ENCODE measurements around the gene CXorf65.

The CXorf65 gene

DNA sequence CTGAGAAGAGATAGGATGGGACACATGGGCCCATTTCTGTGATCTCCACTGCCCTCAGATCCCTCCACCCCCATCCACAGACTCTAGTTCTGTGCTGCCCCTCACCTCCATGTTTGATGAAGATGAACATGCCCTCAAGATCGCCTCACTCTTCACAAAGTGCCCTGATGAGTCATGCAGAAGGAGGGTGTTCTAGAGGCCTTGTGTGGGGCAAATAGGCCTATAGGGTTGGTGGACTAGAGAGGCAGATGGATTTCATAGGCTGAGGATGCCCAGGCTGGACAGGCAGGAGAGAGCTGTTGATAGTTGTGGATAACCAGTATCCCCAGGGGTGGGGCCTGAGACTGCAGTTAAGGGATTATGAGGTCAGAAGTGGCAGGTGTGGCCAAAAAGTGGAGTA, at the start of gene CXorf65:
Gene CXorf65 (minus strand): TSS at position 314 of the 400 bp plus-strand sequence. CDS start 184 bp downstream, at position 130.
- DNase-seq (ENCODE audit: low read depth, low spot score) = peak; percentile 34

DNA sequence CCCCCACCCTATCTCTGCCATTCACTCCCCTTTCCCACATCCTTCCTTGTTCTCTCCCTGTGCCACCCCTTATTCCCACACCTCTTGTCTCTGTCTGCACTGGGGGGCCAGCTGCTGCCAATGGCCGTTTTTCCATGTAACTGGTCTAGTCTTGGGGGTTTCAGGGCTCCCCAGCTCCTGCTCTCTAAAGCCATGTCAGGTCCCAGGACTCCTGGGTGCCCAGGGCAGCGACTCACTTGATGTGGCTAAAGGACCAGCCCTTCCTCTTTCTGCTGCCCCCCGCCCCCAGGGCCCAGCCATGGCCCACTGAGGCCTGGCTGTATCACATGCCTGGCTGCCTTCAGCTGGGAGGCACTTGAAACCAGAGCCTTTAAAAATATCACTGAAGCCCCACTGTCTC, 48.1 kb upstream of the CXorf65 start:
- no peak for DNase-seq (ENCODE audit: low read depth, low spot score)

DNA sequence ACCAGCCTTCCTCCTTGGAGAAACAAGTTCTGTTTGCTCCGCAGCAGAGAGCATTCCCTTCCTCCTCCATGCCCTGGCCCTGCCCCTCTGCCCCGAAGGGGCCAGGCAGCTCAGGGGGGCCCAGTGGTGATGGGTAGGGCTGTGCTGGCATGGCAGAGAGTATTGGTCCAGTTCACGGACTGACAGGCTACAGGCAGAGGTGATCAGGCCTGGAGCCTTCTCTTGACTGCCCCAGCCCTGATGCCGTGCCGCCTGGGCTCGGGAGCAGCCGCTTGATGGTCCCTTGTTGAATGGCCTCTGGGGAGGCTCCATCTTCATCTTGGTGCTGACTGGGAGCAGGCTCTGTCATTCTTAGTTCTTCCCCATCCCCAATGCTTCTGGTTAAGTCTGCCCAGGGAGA, 47.7 kb upstream of the CXorf65 start:
- no peak for DNase-seq (ENCODE audit: low read depth, low spot score)

DNA sequence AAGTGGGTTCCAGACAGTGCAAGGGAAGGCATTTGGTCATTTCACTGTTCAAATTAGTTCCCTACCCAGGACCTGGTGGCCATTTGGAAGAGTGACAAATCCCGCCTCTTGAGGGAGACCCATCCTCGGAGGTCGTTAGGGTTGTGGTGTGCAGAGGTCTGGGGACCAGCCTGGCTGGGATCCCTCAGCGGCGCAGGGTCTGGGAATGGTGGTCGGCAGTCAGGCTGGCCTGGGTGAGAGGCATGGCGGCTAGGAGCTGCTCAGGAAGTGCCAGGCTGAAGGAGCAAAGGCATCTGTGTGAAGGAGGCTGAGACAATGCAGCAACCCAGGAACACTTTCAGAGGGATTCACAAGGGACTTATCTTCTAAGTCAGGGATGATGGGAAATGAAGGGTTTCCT, 44.8 kb upstream of the CXorf65 start:
- DNase-seq (ENCODE audit: low read depth, low spot score) = no peak

DNA sequence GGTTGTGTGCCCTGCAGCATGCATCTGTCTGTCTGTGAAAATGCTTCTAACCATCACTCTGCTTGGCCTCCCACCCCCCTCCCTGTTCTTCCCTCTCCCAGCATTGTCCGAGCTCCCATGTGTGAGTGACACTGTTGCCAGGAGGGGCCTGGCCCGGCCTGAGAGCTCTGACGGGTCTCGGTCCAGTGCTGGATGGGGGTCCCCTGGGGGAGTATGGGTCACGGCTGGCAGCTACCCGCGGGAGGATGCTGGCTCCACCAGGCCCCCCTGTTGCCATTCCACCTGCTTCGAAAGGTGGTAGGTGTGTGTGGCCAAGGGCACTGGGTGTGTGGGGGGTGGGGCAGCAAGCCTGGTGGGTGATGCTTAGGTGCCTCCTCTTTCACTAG, 41.7 kb upstream of the CXorf65 start:
- DNase-seq (ENCODE audit: low read depth, low spot score) = no peak

DNA sequence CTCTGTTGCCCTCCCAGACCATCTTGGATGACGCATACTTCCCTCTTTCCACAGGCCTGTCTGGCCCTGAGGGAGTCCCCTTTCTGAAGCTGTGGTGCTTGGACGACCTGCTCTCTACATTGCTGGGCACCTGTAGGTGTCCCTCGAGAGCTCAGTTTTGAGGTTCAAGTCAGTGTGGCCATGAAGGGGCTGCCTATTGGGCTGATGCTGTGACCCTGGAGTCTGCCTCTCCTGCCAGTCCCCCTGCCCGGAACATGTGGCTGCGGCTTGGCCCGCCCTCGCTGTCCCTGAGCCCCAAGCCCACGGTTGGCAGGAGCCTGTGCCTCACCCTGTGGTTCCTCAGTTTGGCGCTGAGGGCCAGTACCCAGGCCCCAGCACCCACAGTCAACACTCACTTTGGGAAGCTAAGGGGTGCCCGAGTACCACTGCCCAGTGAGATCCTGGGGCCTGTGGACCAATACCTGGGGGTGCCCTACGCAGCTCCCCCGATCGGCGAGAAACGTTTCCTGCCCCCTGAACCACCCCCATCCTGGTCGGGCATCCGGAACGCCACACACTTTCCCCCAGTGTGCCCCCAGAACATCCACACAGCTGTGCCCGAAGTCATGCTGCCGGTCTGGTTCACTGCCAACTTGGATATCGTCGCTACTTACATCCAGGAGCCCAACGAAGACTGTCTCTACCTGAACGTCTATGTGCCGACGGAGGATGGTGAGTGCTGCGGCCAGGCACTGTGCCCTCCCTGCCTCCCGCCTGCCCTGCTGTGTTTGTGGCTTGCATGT, 41.1 kb upstream of the CXorf65 start:
- DNase-seq (ENCODE audit: low read depth, low spot score) = no peak

DNA sequence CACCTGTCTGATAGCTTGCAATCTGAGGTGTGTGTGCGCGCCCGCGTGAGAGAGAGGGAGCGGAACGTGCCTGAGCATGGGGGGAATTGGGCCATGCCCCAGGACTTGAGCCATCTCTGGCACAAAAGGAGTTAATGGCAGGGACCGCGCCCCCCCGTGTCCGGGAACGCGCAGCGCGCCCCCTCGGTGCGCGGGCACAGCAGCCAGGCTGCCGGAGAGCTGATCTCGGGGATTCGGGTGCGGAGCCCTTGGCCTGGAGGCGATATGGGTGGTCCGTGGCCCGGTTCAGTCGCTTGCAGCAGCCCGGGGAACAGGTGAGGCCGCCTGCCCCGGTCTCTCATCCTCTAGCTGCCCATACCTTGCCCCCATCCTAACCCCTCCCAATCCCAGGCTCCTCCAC, 38.1 kb upstream of the CXorf65 start, which contains the start of gene NLGN3:
Gene NLGN3 (plus strand): TSS at position 191 of the 400 bp plus-strand sequence. CDS start 2,909 bp downstream, outside the sequence.
- DNase-seq (ENCODE audit: low read depth, low spot score) = peak; percentile 54

DNA sequence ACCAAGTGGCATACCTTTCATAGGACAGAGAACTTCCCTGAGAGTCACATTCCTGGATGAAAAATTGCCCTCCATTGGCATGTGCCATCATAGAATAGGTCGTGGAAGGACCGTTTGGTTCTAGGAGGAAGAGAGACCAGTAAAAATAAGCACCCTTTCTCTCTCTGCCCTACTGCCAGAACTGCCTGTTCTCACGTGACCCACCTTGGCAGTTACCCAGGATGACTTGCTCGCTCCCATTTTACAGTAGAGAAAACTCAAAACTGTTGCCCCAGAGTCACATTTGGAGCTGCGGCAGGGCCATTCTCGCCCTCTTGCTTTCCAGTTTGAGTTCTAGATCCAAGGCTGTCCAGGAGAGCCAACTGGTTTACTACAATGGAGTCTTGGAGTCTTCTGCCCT, 37.0 kb upstream of the CXorf65 start:
- DNase-seq (ENCODE audit: low read depth, low spot score) = no peak

DNA sequence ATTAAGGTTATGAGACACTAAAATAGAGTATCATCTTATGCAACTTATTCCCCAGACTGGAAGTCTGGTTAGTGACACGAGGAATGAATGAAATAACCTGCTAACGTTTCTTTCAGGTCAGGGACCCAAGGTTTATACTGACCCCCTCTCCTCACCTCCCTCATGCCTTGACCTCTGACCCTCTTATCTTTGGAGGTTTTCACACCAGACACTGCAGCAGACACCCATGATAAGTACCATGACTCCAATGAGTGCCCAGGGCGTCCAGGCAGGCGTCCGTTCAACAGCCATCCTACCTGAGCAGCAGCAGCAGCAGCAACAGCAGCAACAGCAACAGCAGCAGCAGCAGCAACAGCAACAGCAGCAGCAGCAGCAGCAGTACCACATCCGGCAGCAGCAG, 33.9 kb upstream of the CXorf65 start:
- DNase-seq (ENCODE audit: low read depth, low spot score) = peak; percentile 34

DNA sequence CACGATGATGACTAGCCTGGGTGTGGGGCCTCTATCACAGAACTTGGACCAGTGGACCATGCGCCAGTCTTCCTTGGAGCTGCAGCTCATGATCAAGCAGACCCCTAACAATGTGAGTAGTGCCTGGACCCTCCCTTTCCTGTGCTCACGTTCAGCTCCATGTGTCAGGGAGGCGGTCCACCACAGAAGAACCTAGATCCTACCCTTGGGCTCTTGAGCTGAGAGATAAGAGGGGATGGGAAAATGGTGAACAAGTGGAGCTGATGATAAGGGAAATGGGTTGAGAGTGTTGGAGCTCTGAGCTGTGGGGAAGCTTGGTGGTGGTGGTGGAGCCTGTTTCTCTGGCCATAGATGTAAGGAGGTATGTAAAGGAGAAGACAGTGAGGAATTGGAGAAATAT, 25.0 kb upstream of the CXorf65 start:
- DNase-seq (ENCODE audit: low read depth, low spot score) = no peak

DNA sequence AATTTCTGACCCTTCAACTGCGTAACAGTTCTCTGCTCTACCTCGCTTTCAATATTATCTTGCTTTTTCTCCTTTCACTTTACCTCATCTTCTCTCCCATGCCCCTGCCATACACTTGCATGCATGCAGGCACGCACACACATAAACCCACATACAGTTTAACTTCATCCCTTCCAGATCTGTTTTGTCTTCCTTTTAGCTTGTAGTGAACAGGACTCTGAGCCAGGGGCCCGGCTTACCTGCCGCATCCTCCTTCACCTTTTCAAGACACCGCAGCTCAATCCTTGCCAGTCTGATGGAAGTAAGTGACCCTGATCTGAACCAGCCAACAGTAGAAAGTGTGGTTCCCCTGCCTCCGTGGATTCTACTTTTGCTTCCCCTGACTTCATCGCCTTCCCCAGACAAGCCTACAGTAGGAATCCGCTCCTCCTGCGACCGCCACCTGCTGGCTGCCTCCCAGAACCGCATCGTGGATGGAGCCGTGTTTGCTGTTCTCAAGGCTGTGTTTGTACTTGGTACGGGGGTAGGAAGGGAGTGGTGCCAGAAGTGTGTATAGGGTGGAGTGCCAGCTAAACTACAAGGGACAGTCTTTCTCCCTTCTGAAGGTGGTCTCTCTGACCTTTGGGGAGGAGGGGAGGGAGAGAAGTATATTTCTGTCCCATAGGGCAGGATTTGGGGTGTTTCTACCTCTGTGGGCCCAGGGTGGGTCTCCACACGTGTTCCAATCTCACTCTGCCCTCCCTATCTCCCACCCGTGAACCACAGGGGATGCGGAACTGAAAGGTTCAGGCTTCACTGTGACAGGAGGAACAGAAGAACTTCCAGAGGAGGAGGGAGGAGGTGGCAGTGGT, 22.6 kb upstream of the CXorf65 start:
- DNase-seq (ENCODE audit: low read depth, low spot score) = peak; percentile 89

DNA sequence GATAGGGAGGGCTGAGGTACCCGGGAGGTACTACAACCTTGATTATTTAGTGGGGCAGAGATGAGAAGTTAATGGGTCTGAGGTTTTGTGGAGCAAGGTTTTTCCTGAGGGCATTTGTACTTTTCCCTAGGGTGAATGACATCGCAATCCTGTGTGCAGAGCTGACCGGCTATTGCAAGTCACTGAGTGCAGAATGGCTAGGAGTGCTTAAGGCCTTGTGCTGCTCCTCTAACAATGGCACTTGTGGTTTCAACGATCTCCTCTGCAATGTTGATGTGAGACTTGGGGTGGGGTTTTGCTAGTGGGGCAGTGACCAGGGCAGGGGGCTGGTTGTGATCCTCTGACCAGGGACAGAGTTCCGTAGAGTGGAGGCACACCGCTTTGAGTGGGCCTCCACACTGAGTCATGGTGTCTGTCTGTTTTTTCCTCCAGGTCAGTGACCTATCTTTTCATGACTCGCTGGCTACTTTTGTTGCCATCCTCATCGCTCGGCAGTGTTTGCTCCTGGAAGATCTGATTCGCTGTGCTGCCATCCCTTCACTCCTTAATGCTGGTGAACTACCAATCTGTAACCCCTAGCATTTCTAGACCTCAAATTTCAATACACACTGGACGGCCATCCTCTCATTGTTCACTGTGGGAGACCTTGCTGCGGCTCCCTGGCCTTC, 21.8 kb upstream of the CXorf65 start:
- peak; percentile 12 for DNase-seq (ENCODE audit: low read depth, low spot score)

DNA sequence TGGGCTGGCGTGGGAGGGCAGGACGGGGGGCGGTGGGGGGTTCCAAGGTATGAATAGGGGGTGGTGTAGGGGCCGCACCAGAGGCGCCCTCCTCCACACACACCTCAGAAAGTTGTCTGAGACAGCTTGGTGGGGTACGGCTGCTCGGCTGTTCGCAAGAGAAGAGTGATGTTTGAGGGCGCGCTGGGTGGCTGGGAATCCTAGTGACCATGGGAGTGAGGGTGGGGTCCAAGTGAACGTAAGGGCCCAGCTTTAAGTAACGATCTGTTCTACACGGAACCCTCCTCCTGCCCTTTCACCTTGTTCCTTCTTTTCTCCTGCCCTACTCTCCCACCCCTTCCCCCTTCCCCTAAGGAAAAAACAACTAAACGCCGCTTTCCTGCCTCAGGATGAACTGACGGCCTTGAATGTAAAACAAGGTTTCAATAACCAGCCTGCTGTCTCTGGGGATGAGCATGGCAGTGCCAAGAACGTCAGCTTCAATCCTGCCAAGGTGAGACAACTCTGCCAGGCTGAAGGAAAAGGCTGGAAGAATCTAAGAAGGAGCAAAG, 12.5 kb upstream of the CXorf65 start:
- peak; percentile 13 for DNase-seq (ENCODE audit: low read depth, low spot score)

DNA sequence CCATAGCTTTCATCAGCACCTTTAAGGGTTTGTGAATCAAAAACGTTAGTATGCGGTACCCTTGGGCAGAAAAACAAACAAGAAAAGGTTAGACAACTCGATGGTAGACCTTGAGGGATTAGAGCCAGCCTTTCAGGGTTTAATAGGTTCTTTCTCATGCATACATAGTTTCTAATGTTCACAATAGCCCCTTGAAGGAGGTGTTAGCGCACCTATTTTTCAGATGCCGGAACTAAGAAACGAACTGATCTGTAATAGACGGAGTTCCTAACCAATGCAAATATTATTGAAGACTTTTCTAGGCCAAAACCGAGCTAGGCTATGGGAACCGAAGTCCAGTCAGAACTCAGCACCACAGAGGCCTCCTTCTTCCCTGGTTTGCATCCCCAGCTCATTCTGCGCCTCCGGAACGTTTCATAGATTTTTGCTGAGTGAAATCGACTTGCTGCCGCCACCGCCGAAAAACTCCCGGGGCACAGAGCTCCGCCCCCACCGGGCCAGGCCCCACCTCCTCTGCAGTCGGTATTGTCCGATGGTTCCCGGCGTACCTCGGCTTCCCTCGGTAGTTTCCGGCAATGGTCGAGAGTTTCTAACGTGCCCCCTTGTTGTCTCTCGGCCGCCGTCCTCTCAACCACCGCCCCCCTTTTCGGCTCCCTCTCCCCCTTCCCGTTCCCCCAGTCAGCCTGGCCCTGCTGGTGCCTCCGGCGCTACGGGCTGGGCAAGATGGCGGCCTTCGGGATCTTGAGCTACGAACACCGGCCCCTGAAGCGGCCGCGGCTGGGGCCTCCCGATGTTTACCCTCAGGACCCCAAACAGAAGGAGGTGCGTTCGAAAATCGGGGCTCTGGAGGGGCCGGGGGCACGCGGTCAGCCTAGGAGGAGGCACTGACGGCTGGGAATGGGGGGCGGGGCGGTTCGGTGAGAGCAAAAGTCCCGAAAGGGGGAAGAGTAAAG, 11.8 kb upstream of the CXorf65 start, which contains the start of gene MED12:
Gene MED12 (plus strand): TSS at position 565 of the 953 bp plus-strand sequence. CDS start 159 bp downstream, at position 724.
- DNase-seq (ENCODE audit: low read depth, low spot score) = peak; percentile 88

DNA sequence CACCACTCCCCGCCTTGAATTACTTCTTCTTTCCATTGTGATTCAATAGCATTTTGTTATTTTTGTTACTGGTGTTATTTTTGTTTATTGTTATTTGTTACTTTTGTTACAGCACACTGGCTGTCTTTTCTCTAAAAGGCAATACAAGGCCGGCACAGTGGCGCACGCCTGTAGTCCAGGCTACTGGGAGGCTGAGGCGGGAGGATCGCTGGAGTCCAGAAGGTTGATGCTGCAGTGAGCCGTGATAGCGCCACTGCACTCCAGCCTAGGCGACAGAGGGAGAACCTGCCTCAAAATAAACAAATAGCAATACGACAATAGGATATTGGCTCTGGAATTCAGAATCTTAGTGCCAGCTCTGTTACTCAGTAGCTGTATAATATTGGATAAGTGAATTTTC, 10.8 kb upstream of the CXorf65 start:
- DNase-seq (ENCODE audit: low read depth, low spot score) = peak; percentile 30

DNA sequence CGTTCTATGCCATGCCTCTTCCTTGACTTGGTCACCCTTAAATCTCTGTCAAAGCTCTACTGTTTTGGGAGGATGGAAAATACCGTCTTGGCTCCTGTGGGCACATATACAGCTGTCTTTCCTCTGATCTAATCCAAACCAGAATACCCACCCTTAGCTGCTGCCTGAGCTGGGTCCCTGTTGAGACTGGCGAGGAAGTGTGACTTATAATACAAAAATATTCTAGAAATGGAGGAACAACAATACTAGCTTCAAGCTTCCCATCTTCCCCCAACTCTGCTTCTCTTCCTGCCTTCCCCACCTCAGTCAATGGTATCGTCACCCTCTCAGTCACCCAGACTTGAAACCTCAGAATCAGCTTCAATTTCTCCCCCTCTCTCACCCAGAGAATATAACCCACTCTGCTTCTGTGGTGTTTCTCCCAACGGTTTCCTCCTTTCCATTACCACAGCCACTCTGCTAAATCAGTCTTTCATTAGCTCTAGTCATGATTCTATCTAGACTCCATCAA, 5.4 kb upstream of the CXorf65 start:
- no peak for DNase-seq (ENCODE audit: low read depth, low spot score)

DNA sequence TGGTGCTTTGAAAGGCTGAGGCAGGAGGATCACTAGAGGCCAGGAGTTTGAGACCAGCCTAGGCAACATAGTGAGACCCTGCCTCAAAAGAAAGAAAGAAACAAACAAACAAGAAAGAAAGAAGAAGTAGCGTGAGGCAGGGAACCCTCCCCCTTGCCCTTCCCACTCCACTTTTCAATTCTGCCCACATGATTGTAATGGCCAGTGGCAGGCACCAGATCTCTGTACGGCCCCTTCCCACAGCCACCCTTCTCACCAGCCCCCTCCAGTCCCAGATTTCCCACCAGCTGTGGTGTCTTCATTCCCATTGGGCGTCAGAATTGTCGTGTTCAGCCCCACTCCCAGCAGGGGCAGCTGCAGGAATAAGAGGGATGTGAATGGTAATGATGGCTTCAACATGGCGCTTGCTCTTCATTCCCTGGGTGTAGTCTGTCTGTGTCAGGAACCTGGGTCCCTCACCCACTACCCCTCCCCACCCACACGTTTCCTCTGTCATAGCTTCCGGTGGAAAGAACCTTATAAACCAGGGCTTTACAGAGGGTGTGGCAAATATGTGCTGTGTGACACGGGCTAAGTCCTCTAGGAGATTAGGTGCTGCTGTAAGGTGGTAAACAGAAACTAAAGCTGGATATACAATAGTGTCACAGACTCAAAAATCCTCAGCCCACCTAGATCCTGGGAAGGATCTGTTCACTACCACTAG, 4.8 kb upstream of the CXorf65 start, which contains the start of gene IL2RG:
Gene IL2RG (minus strand): TSS at position 437 of the 703 bp plus-strand sequence. CDS start 38 bp downstream, at position 399.
- no peak for DNase-seq (ENCODE audit: low read depth, low spot score)

DNA sequence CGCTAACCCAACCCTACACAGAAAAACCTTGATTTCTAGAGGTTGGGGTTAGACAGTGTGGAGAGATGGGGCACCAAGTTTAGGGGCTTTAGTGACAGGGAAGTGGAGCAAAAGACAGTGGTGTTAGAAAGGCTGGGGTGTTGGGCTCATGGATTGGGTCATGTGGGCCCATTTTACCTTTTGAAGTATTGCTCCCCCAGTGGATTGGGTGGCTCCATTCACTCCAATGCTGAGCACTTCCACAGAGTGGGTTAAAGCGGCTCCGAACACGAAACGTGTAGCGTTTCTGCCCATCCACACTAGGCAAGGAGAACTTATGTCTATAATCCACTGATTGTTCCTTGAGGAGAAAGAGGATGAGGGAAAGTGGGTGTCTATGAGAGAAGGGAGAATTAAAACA, 2.5 kb upstream of the CXorf65 start:
- no peak for DNase-seq (ENCODE audit: low read depth, low spot score)

DNA sequence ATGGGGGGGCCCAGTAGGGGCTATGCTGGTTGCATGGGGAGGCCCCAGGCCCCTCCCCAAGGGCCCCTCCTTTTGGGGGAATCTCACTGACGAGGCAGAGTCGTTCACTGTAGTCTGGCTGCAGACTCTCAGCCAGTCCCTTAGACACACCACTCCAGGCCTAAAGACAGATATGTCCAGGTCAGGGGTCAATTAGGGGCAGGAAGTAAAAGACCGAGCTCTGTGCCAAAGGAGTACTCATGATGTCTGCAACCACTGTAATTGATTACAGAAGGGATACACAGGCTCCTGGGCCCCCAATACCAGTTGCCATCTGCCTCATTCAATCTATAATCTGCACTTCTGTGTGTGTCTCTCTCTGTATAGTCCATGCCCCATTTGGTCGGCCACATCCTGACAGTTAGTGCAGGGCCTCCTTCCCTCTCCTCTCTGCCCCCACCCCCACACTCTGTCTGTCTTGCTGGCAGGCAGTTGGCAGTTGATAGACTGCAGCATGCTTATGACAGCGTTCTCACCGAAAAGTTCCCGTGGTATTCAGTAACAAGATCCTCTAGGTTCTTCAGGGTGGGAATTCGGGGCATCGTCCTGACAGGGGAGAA, 1.3 kb upstream of the CXorf65 start:
- peak; percentile 61 for DNase-seq (ENCODE audit: low read depth, low spot score)
